H9 (cell line): Measurements from ENCODE around the gene GPC1. TPM values are rescaled to one million over a fixed set of nuclear protein-coding genes. Genes with fewer than 3 reads are reported as not detected.
A peak's percentile ranks its signal among the peaks of the same experiment; 100 is the strongest.

Experiments used
- DNase-seq: peaks from one replicate; pipeline ENCODE4 v3.0.0-alpha.2; 2017
- H2AFZ ChIP-seq: one replicate; pipeline ENCODE4 v1.6.1; 2013; ENCODE audit warnings: mild to moderate bottlenecking, low read length, control low read depth, moderate library complexity
- H2AK5ac ChIP-seq: 2 replicates; pipeline ENCODE4 v1.6.1; 2013; ENCODE audit warnings: low read length, control low read depth, mixed read lengths; ENCODE audit not compliant: insufficient read length
- H2BK120ac ChIP-seq: one replicate; pipeline ENCODE4 v1.6.1; 2013; ENCODE audit warnings: low read depth, mild to moderate bottlenecking, low read length, control low read depth, inconsistent platforms; ENCODE audit not compliant: poor library complexity, severe bottlenecking
- H2BK12ac ChIP-seq: 2 replicates; pipeline ENCODE4 v1.6.1; 2013; ENCODE audit warnings: low read length, control low read depth, mixed read lengths, low read depth; ENCODE audit not compliant: insufficient read length
- H2BK15ac ChIP-seq: 2 replicates; pipeline ENCODE4 v1.6.1; 2013; ENCODE audit warnings: low read depth, low read length, control low read depth
- H2BK20ac ChIP-seq: one replicate; pipeline ENCODE4 v1.6.1; 2013; ENCODE audit warnings: low read depth, mild to moderate bottlenecking, low read length, control low read depth, inconsistent platforms; ENCODE audit not compliant: poor library complexity, severe bottlenecking
- H2BK5ac ChIP-seq: 2 replicates; pipeline ENCODE4 v1.6.1; 2013; ENCODE audit warnings: low read length, control low read depth, mixed read lengths; ENCODE audit not compliant: insufficient read length
- H3K14ac ChIP-seq: 2 replicates; pipeline ENCODE4 v1.6.1; 2013; ENCODE audit warnings: low read length, control low read depth; ENCODE audit not compliant: insufficient read depth
- H3K18ac ChIP-seq: 2 replicates; pipeline ENCODE4 v1.6.1; 2013; ENCODE audit warnings: low read depth, mild to moderate bottlenecking, mixed read lengths, low read length, control low read depth; ENCODE audit not compliant: insufficient read length
- H3K23ac ChIP-seq: 2 replicates; pipeline ENCODE4 v1.6.1; 2013; ENCODE audit warnings: low read length, control low read depth, mixed read lengths, low read depth; ENCODE audit not compliant: insufficient read length
- H3K23me2 ChIP-seq: 2 replicates; pipeline ENCODE4 v1.6.1; 2013; ENCODE audit warnings: low read depth, mild to moderate bottlenecking, mixed read lengths, low read length, control low read depth; ENCODE audit not compliant: insufficient read length, poor library complexity, severe bottlenecking
- H3K27ac ChIP-seq: 2 replicates; pipeline ENCODE4 v1.5.1; 2013; ENCODE audit warnings: low read length, control low read depth, mixed read lengths, low read depth; ENCODE audit not compliant: insufficient read length
- H3K27me3 ChIP-seq: 2 replicates; pipeline ENCODE4 v1.6.1; 2013; ENCODE audit warnings: low read length, control low read depth, inconsistent platforms; ENCODE audit not compliant: insufficient read depth
- H3K4ac ChIP-seq: 2 replicates; pipeline ENCODE4 v1.6.1; 2013; ENCODE audit warnings: low read depth, mild to moderate bottlenecking, control low read depth, inconsistent platforms, low read length, moderate library complexity
- H3K4me1 ChIP-seq: 2 replicates; pipeline ENCODE4 v1.6.1; 2013; ENCODE audit warnings: low read length, control low read depth, inconsistent platforms; ENCODE audit not compliant: insufficient read depth
- H3K4me2 ChIP-seq: 2 replicates; pipeline ENCODE4 v1.6.1; 2013; ENCODE audit warnings: low read length, control low read depth, mixed read lengths; ENCODE audit not compliant: insufficient read length, insufficient read depth
- H3K56ac ChIP-seq: 2 replicates; pipeline ENCODE4 v1.6.1; 2013; ENCODE audit warnings: low read depth, mild to moderate bottlenecking, mixed read lengths, low read length, control low read depth; ENCODE audit not compliant: insufficient read length
- H3K79me1 ChIP-seq: 2 replicates; pipeline ENCODE4 v1.6.1; 2013; ENCODE audit warnings: low read depth, mild to moderate bottlenecking, moderate library complexity, low read length, control low read depth, inconsistent platforms; ENCODE audit not compliant: insufficient read depth, poor library complexity, severe bottlenecking
- H3K79me2 ChIP-seq: 2 replicates; pipeline ENCODE4 v1.6.1; 2013; ENCODE audit warnings: low read length, control low read depth, inconsistent platforms; ENCODE audit not compliant: insufficient read depth
- H3K9ac ChIP-seq: 2 replicates; pipeline ENCODE4 v1.6.1; 2013; ENCODE audit warnings: low read length, control low read depth, mixed read lengths; ENCODE audit not compliant: insufficient read length; ENCODE audit errors: extremely low read depth
- H3K9me3 ChIP-seq: one replicate; pipeline ENCODE4 v1.6.1; 2013; ENCODE audit warnings: low read depth, low read length, inconsistent platforms; ENCODE audit not compliant: control insufficient read depth
- H3T11ph ChIP-seq: one replicate; pipeline ENCODE4 v1.6.1; 2013; ENCODE audit warnings: mild to moderate bottlenecking, low read length, control low read depth, inconsistent platforms
- H4K20me1 ChIP-seq: one replicate; pipeline ENCODE4 v1.6.1; 2013; ENCODE audit not compliant: control insufficient read depth, insufficient read length, insufficient read depth
- H4K5ac ChIP-seq: 2 replicates; pipeline ENCODE4 v1.6.1; 2013; ENCODE audit warnings: low read depth, mild to moderate bottlenecking, mixed read lengths, low read length, control low read depth; ENCODE audit not compliant: insufficient read length
- H4K8ac ChIP-seq: replicated peaks from 2 replicates; pipeline ENCODE4 v1.6.1; 2013; ENCODE audit warnings: low read length, control low read depth, mixed read lengths, low read depth; ENCODE audit not compliant: insufficient read length
- H4K91ac ChIP-seq: 2 replicates; pipeline ENCODE4 v1.6.1; 2013; ENCODE audit warnings: low read depth, mild to moderate bottlenecking, moderate library complexity, mixed read lengths, low read length, control low read depth; ENCODE audit not compliant: insufficient read length
- H3K27ac Mint-ChIP-seq, 3 experiments: 2 replicates in 2 of 3; 3 replicates in 1 of 3; pipeline ENCODE4 v1.8.0; 2020 to 2021; ENCODE audit warnings: mixed read lengths in 3 of 3, mild to moderate bottlenecking in 1 of 3, moderate library complexity in 1 of 3
- H3K27me3 Mint-ChIP-seq: 2 replicates; pipeline ENCODE4 v1.8.0; 2021; ENCODE audit warnings: low read depth, mild to moderate bottlenecking, moderate library complexity, mixed read lengths
- H3K36me3 Mint-ChIP-seq, 3 experiments: 2 replicates in 2 of 3; 3 replicates in 1 of 3; pipeline ENCODE4 v1.8.0; 2020 to 2021; ENCODE audit warnings: low read depth in 3 of 3, mixed read lengths in 3 of 3; ENCODE audit not compliant: insufficient read depth in 1 of 3
- H3K4me1 Mint-ChIP-seq, 2 experiments: 2 replicates each; pipeline ENCODE4 v1.8.0; 2020; ENCODE audit warnings: mixed read lengths in 2 of 2
- H3K4me3 Mint-ChIP-seq, 2 experiments: 2 replicates in 1 of 2; 3 replicates in 1 of 2; pipeline ENCODE4 v1.8.0; 2020 to 2021; ENCODE audit warnings: mild to moderate bottlenecking in 2 of 2, mixed read lengths in 2 of 2, moderate library complexity in 1 of 2
- H3K9me3 Mint-ChIP-seq, 2 experiments: 2 replicates in 1 of 2; 3 replicates in 1 of 2; pipeline ENCODE4 v1.8.0; 2020; ENCODE audit warnings: mild to moderate bottlenecking in 2 of 2, mixed read lengths in 2 of 2, moderate library complexity in 1 of 2
- CTCF ChIP-seq: fragments of 200-600 bp; sonication (generic); conservative IDR thresholded peaks from 3 replicates; pipeline ENCODE4 v1.8.0; 2021; ENCODE audit warnings: antibody characterized with exemption, mild to moderate bottlenecking
- WGBS: extraction: QIAGEN DNeasy Blood & Tissue Kit; methylation state at CpG from one replicate; pipeline ENCODE4 v1.1.7; 2013; ENCODE audit warnings: missing lambda C conversion rate, low lambda C conversion rate, mixed read lengths; ENCODE audit not compliant: insufficient read length; ENCODE audit errors: extremely low coverage; 5-methylcytosine and 5-hydroxymethylcytosine counted together
- total RNA-seq: library from RNA; stranded (reverse); gene quantifications from 2 replicates; pipeline ENCODE4 v1.2.1, GENCODE V29; 2021

GPC1 gene
- total RNA-seq, 1 experiment from 2014 or later = 39.4 TPM

GRCh38 chr2:240457223-240458043 is 22.0 kb downstream of the GPC1 start:
- peaks cover 2% of the 10 kb centered on the region; the same call in 1 of the 2 replicates for H3K4me1 ChIP-seq
- H3K36me3 Mint-ChIP-seq = peaks cover 0 to 2% (median 0%) of the 10 kb centered on the region in 3 experiments; a peak in 2 of 7 replicates
- no peak overlapping the region for H2BK5ac ChIP-seq
- no peak overlapping the region for H3K4ac ChIP-seq
- H2BK15ac ChIP-seq = no peak overlapping the region
- H2BK120ac ChIP-seq = no peak overlapping the region
- peaks cover 3% of the 10 kb centered on the region for H3K23me2 ChIP-seq
- H4K8ac ChIP-seq = no peak overlapping the region
- H3T11ph ChIP-seq = no peak overlapping the region
- H3K9me3 Mint-ChIP-seq = no peaks in the 10 kb centered on the region
- no peak overlapping the region for H3K9ac ChIP-seq
- no peak overlapping the region for H3K56ac ChIP-seq
- no peak for TF ChIP-seq CTCF
- no peak overlapping the region for H3K14ac ChIP-seq
- no peaks in the 10 kb centered on the region for H3K79me2 ChIP-seq
- H3K27ac ChIP-seq = no peak overlapping the region
- H2BK20ac ChIP-seq = no peak overlapping the region
- no peak overlapping the region for H3K18ac ChIP-seq
- H2AFZ ChIP-seq = no peak overlapping the region
- H2BK12ac ChIP-seq = no peak overlapping the region
- no peak overlapping the region for H3K4me2 ChIP-seq
- H3K4me1 Mint-ChIP-seq = peaks cover 28 to 37% of the 10 kb centered on the region in 2 experiments
- H3K27me3 ChIP-seq = peaks cover 15% of the 10 kb centered on the region; the same call in 1 of the 2 replicates
- no peak overlapping the region for H3K23ac ChIP-seq
- H3K27me3 Mint-ChIP-seq = peaks cover 30% of the 10 kb centered on the region
- DNase-seq = peak; percentile 92
- no peak overlapping the region for H4K5ac ChIP-seq
- H3K79me1 ChIP-seq = no peaks in the 10 kb centered on the region
- no peak overlapping the region for H3K27ac Mint-ChIP-seq
- no CpG with 5 or more reads among the region's 22 CpGs for WGBS
- H4K20me1 ChIP-seq = no peaks in the 10 kb centered on the region
- no peak overlapping the region for H2AK5ac ChIP-seq
- H4K91ac ChIP-seq = no peak overlapping the region
- H3K4me3 Mint-ChIP-seq = no peak overlapping the region; a peak in 1 of 5 replicates
- no peaks in the 10 kb centered on the region for H3K9me3 ChIP-seq
